GM23248 (cell line): ENCODE data around the gene VAMP4. TPM values are rescaled to one million over a fixed set of nuclear protein-coding genes. Genes with fewer than 3 reads are reported as not detected.

Experiments used
- DNase-seq: peaks from one replicate; pipeline ENCODE4 v3.0.0-alpha.2; 2015
- H2AFZ ChIP-seq: fragments of 200-600 bp; sonication (generic); 2 replicates; pipeline ENCODE4 v1.6.1; 2016; ENCODE audit warnings: antibody characterized with exemption
- H3F3A ChIP-seq: fragments of 200-600 bp; sonication (generic); 2 replicates; pipeline ENCODE4 v1.6.1; 2016; ENCODE audit warnings: mild to moderate bottlenecking, antibody characterized with exemption, mixed run types; ENCODE audit not compliant: insufficient read depth
- H3K27ac ChIP-seq: fragments of 200-600 bp; sonication (generic); 2 replicates; pipeline ENCODE4 v1.5.1; 2016; ENCODE audit warnings: mild to moderate bottlenecking
- H3K27me3 ChIP-seq: fragments of 200-600 bp; sonication (generic); replicated peaks from 2 replicates; pipeline ENCODE4 v1.6.1; 2016; ENCODE audit warnings: mild to moderate bottlenecking; ENCODE audit not compliant: insufficient read depth
- H3K36me3 ChIP-seq: fragments of 200-600 bp; sonication (generic); 2 replicates; pipeline ENCODE4 v1.6.1; 2016; ENCODE audit warnings: low read depth, mild to moderate bottlenecking
- H3K4me1 ChIP-seq: fragments of 200-600 bp; sonication (generic); 2 replicates; pipeline ENCODE4 v1.6.1; 2016; ENCODE audit warnings: mild to moderate bottlenecking; ENCODE audit not compliant: insufficient read depth
- H3K4me2 ChIP-seq: fragments of 200-600 bp; sonication (generic); one replicate; pipeline ENCODE4 v1.6.1; 2016; ENCODE audit warnings: mild to moderate bottlenecking; ENCODE audit not compliant: unreplicated experiment
- H3K4me3 ChIP-seq: fragments of 200-600 bp; sonication (generic); 2 replicates; pipeline ENCODE4 v1.5.1; 2016; ENCODE audit warnings: mild to moderate bottlenecking
- H3K79me2 ChIP-seq: fragments of 200-600 bp; sonication (generic); 2 replicates; pipeline ENCODE4 v1.6.1; 2016; ENCODE audit warnings: mild to moderate bottlenecking; ENCODE audit not compliant: insufficient read depth
- H3K9ac ChIP-seq: fragments of 200-600 bp; sonication (generic); 2 replicates; pipeline ENCODE4 v1.6.1; 2016; ENCODE audit warnings: mild to moderate bottlenecking
- H3K9me2 ChIP-seq: fragments of 200-600 bp; sonication (generic); 2 replicates; pipeline ENCODE4 v1.6.1; 2016; ENCODE audit warnings: mixed run types, mild to moderate bottlenecking, moderate library complexity; ENCODE audit not compliant: insufficient read depth
- H3K9me3 ChIP-seq: fragments of 200-600 bp; sonication (generic); one replicate; pipeline ENCODE4 v1.6.1; 2017; ENCODE audit warnings: low read depth
- H4K20me1 ChIP-seq: fragments of 200-600 bp; sonication (generic); 2 replicates; pipeline ENCODE4 v1.6.0; 2016; ENCODE audit not compliant: insufficient read depth
- EZH2 ChIP-seq: fragments of 200-600 bp; sonication (generic); IDR thresholded peaks from 2 replicates; pipeline ENCODE4 v1.6.1; 2018; ENCODE audit warnings: antibody characterized with exemption, mild to moderate bottlenecking; ENCODE audit not compliant: insufficient read depth, poor library complexity, severe bottlenecking
- EZH2phosphoT487 ChIP-seq: fragments of 200-600 bp; sonication (generic); IDR thresholded peaks from 2 replicates; pipeline ENCODE4 v1.6.1; 2018; ENCODE audit warnings: antibody characterized with exemption, moderate library complexity, mild to moderate bottlenecking, low read depth; ENCODE audit not compliant: insufficient read depth
- WGBS, 2 experiments: methylation state at CpG; one replicate each; pipeline ENCODE4 v1.1.6; 2015 to 2017; ENCODE audit warnings: low lambda C conversion rate in 2 of 2, low coverage in 1 of 2; ENCODE audit errors: missing lambda C conversion rate in 2 of 2; 5-methylcytosine and 5-hydroxymethylcytosine counted together
- in situ Hi-C: fragments of 300-500 bp; cut with MboI; formaldehyde crosslinking; loops from 2 replicates; pipeline ENCODE4 v1.15.0; 2020
- polyA plus RNA-seq: library from polyadenylated mRNA; unstranded; fragments of >200 nt; fragmentation: Nextera tagmentation; extraction: Ambion mirVana; gene quantifications from 2 replicates; pipeline ENCODE4 v1.2.1, GENCODE V29; 2016
- total RNA-seq: library from RNA; depleted of rRNA; stranded (reverse); fragments of >200 nt; shearing (Covaris generic); gene quantifications from 2 replicates; pipeline ENCODE4 v1.2.3, GENCODE V29; 2014

The VAMP4 gene
- total and polyA plus RNA-seq, 2 experiments from 2014 or later: 7.3 to 21.2 TPM

GRCh38 chr1:171683870-171684269 is 58.0 kb downstream of the VAMP4 start:
- TF ChIP-seq EZH2 (no peak), EZH2phosphoT487 (no peak)
- no peaks in the 10 kb centered on the region for H3K4me1 ChIP-seq
- H3K27ac ChIP-seq: no peak overlapping the region
- no peak overlapping the region for H3K9ac ChIP-seq
- no peaks in the 10 kb centered on the region for H3K79me2 ChIP-seq
- no peak overlapping the region for H2AFZ ChIP-seq
- H3K4me2 ChIP-seq: no peak overlapping the region
- no peaks in the 10 kb centered on the region for H3K27me3 ChIP-seq
- WGBS, 2 experiments: 74 to 79% methylated on average over 8 of the region's 8 CpGs
- no peaks in the 10 kb centered on the region for H3F3A ChIP-seq
- no peaks in the 10 kb centered on the region for H3K9me3 ChIP-seq
- in situ Hi-C loops: no loop called here
- H3K36me3 ChIP-seq: no peaks in the 10 kb centered on the region
- H3K4me3 ChIP-seq: no peak overlapping the region
- DNase-seq: no peak
- H3K9me2 ChIP-seq: no peaks in the 10 kb centered on the region
- H4K20me1 ChIP-seq: no peaks in the 10 kb centered on the region

- H3K79me2 ChIP-seq: no peaks in the 10 kb centered on the region
- in situ Hi-C loops: no loop called here
- H3K27ac ChIP-seq: no peak overlapping the region
- no peak overlapping the region for H2AFZ ChIP-seq
- no peaks in the 10 kb centered on the region for H4K20me1 ChIP-seq
- no peak overlapping the region for H3K9ac ChIP-seq
- no peaks in the 10 kb centered on the region for H3F3A ChIP-seq
- H3K4me3 ChIP-seq: no peak overlapping the region
- WGBS, 2 experiments: 72 to 81% methylated on average over 3 of the region's 3 CpGs
- H3K36me3 ChIP-seq: no peaks in the 10 kb centered on the region
- DNase-seq: no peak
- no peaks in the 10 kb centered on the region for H3K9me2 ChIP-seq
- TF ChIP-seq EZH2: no peak
- TF ChIP-seq EZH2phosphoT487: no peak
- no peaks in the 10 kb centered on the region for H3K4me1 ChIP-seq
- H3K27me3 ChIP-seq: no peaks in the 10 kb centered on the region
- H3K9me3 ChIP-seq: no peaks in the 10 kb centered on the region
- no peak overlapping the region for H3K4me2 ChIP-seq
Measured at GRCh38 chr1:171680339-171680738, 61.5 kb downstream of the VAMP4 start.

GRCh38 chr1:171676823-171677222 is 65.0 kb downstream of the VAMP4 start:
- no peaks in the 10 kb centered on the region for H3K36me3 ChIP-seq
- no peak overlapping the region for H2AFZ ChIP-seq
- no peaks in the 10 kb centered on the region for H3F3A ChIP-seq
- no peak for TF ChIP-seq EZH2phosphoT487
- TF ChIP-seq EZH2: no peak
- no peaks in the 10 kb centered on the region for H3K79me2 ChIP-seq
- no peaks in the 10 kb centered on the region for H4K20me1 ChIP-seq
- no peak overlapping the region for H3K4me2 ChIP-seq
- H3K27ac ChIP-seq: no peak overlapping the region
- no peak overlapping the region for H3K4me3 ChIP-seq
- no peaks in the 10 kb centered on the region for H3K4me1 ChIP-seq
- no peaks in the 10 kb centered on the region for H3K27me3 ChIP-seq
- 93 to 95% methylated on average over 2 of the region's 2 CpGs for WGBS, 2 experiments
- no peaks in the 10 kb centered on the region for H3K9me2 ChIP-seq
- H3K9me3 ChIP-seq: no peaks in the 10 kb centered on the region
- in situ Hi-C loops: no loop called here
- H3K9ac ChIP-seq: no peak overlapping the region
- DNase-seq: no peak

GRCh38 chr1:171674431-171675405 is 67.1 kb downstream of the VAMP4 start:
- Histone ChIP-seq H3K27ac (no peak overlapping the region), H3K9me2 (no peaks in the 10 kb centered on the region), H3K27me3 (no peaks in the 10 kb centered on the region), H4K20me1 (no peaks in the 10 kb centered on the region), H3K4me2 (no peak overlapping the region), H3K9ac (no peak overlapping the region), H3K4me3 (no peak overlapping the region), H3K79me2 (no peaks in the 10 kb centered on the region), H2AFZ (no peak overlapping the region), H3K36me3 (no peaks in the 10 kb centered on the region), H3K9me3 (no peaks in the 10 kb centered on the region), H3K4me1 (no peaks in the 10 kb centered on the region), H3F3A (no peaks in the 10 kb centered on the region)
- 34 to 37% methylated on average over 3 of the region's 3 CpGs for WGBS, 2 experiments
- TF ChIP-seq EZH2phosphoT487 (no peak), EZH2 (no peak)
- DNase-seq: no peak
- in situ Hi-C loops: no loop called here
